ENCODE measurements around the gene VNN1. TPM values are rescaled to one million over a fixed set of nuclear protein-coding genes. Genes with fewer than 3 reads are reported as not detected.

The VNN1 gene
- total RNA-seq, 1 donor from 2014 or later: under 0.01 TPM

DNA sequence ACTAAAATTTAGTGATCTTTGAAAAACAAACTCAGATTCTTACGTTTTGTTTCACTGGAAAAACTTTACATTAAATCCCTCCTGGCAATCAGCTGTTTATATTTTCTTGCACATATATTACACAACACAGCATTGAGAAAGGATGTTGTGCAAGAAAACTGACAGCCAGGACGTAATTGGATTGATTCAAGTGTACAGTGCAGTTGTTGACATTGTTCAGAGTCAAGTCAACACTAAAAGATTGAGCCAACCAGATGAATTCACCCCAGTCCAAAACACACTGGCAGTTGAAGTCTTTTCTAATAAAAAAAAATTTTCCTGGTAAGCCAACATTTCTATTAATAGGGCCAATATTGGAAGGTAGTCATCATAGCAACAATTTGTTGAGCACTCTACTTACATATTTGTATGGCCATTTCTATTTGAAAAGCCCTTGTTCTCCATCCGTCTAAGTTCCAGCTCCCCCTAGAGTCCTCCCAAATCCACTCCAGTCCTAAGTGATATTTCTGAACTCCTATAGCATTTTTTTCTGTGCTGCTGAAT lies 20.9 kb upstream of the VNN1 start:
- H3K4me3 ChIP-seq (ENCODE audit: low read depth, low read length): no peak overlapping the region
- TF ChIP-seq CTCF (conservative IDR thresholded peaks at IDR 0.05; ENCODE audit: low read depth, low read length): peak; percentile 51
- no peak for DNase-seq (ENCODE audit: low read depth)

DNA sequence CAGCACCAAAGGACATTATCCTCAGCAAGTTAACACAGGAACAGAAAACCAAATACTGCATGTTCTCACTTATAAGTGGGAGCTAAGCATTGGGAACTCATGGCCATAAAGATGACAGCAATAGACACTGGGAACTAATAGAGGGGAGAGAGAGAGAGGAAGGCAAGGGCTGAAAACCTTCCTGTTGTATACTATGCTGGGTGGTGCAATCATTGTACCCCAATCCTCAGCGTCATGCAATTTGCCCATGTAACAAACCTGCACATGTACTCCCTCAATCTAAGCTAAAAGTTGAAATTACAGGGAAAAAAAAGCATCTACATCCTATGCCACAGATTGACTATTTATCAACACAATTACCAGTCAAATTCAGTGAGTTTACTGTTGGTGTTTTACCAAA lies 20.0 kb upstream of the VNN1 start:
- TF ChIP-seq CTCF (conservative IDR thresholded peaks at IDR 0.05; ENCODE audit: low read depth, low read length): no peak
- H3K4me3 ChIP-seq (ENCODE audit: low read depth, low read length): no peak overlapping the region

DNA sequence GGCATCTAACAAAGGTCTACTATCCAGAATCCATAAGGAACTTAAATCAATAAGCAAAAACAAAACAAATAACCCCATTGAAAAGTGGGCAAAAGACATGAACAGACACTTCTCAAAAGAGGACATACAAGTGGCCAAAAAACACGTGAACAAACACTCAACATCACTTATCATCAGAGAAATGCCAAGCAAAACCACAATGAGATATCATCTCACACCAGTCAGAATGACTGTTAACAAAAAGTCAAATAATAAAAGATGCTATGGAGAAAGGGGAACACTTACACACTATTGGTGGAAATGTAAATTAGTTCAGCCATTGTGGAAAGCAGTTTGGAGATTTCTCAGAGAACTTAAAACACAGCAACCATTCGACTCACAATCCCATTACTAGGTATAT lies 19.4 kb upstream of the VNN1 start:
- no peak for TF ChIP-seq CTCF (conservative IDR thresholded peaks at IDR 0.05; ENCODE audit: low read depth, low read length)
- no peak overlapping the region for H3K4me3 ChIP-seq (ENCODE audit: low read depth, low read length)
- no peak for DNase-seq (ENCODE audit: low read depth)

More for the DNA sequence above, 20.0 kb upstream of the VNN1 start:
- no peak for DNase-seq (ENCODE audit: low read depth)

DNA sequence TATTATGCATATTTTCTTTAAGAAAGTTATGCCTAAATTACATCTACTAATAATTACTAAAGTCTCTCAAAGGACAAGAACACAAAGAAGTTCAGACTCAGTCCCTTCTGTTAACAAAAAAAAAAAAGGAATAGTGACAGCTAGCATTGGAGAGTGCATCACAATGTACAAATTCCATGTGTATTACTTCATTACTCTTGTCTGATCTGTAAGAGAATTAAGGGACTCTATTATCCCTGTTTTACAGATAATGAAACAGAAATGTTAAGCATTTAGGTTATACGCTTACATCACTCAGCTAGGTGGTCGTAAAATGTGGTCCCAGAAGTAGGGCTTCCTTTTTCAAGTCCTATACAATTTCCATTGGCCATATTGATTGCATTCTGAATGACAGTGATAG lies 17.2 kb upstream of the VNN1 start:
- TF ChIP-seq CTCF (conservative IDR thresholded peaks at IDR 0.05; ENCODE audit: low read depth, low read length): no peak
- no peak overlapping the region for H3K4me3 ChIP-seq (ENCODE audit: low read depth, low read length)
- no peak for DNase-seq (ENCODE audit: low read depth)

GRCh38 chr6:132730560-132730959 lies 16.7 kb upstream of the VNN1 start:
- peak; percentile 69 for DNase-seq (ENCODE audit: low read depth)
- TF ChIP-seq CTCF (conservative IDR thresholded peaks at IDR 0.05; ENCODE audit: low read depth, low read length): no peak

DNA sequence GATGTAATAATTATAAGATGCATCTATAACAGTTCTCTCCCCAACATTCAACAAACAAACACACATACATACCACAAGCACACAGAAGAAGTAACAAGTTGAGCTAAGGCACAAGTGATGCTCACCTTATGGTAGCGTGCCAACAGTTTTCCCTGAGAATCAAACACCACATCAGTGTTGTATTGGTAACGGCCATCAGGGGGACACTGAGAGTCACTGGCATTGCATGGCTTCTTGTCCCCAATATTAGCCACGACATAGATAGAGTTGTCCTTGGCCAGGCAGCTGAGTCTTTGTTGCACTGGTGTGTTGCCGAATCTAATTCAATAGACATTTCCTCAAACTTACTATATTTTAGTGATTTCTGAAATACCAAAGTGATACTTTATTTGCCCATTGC lies 14.8 kb upstream of the VNN1 start:
- peak; percentile 20 for TF ChIP-seq CTCF (conservative IDR thresholded peaks at IDR 0.05; ENCODE audit: low read depth, low read length)
- H3K4me3 ChIP-seq (ENCODE audit: low read depth, low read length): no peak overlapping the region
- DNase-seq (ENCODE audit: low read depth): no peak

More at GRCh38 chr6:132730560-132730959, 16.7 kb upstream of the VNN1 start:
- H3K4me3 ChIP-seq (ENCODE audit: low read depth, low read length): no peak overlapping the region

GRCh38 chr6:132726608-132726975 lies 12.7 kb upstream of the VNN1 start:
- DNase-seq (ENCODE audit: low read depth): no peak
- no peak for TF ChIP-seq CTCF (conservative IDR thresholded peaks at IDR 0.05; ENCODE audit: low read depth, low read length)
- H3K4me3 ChIP-seq (ENCODE audit: low read depth, low read length): no peak overlapping the region
